ENCODE data around the gene NCKAP5.

The NCKAP5 gene

GRCh38 chr2:133248264-133248663 is 320.0 kb downstream of the NCKAP5 start:
- Histone ChIP-seq H3K27ac (no peak overlapping the region), H3K4me1 (ENCODE audit: control insufficient read depth in 1 of 2, insufficient read depth in 1 of 2, low read depth in 1 of 2, low read length in 1 of 2) (no peaks in the 10 kb centered on the region), H3K4me3 (ENCODE audit: low read depth in 1 of 2, low read length in 1 of 2) (no peak overlapping the region), H3K27me3 (no peaks in the 10 kb centered on the region), H3K36me3 (no peaks in the 10 kb centered on the region), H3K9me3 (no peaks in the 10 kb centered on the region)
- no peak for TF ChIP-seq CTCF (IDR thresholded peaks at IDR 0.05)

- Histone ChIP-seq H3K4me1 (ENCODE audit: control insufficient read depth in 1 of 2, insufficient read depth in 1 of 2, low read depth in 1 of 2, low read length in 1 of 2) (no peaks in the 10 kb centered on the region), H3K27ac (no peak overlapping the region), H3K36me3 (no peaks in the 10 kb centered on the region), H3K4me3 (ENCODE audit: low read depth in 1 of 2, low read length in 1 of 2) (no peak overlapping the region), H3K9me3 (no peaks in the 10 kb centered on the region), H3K27me3 (no peaks in the 10 kb centered on the region)
- TF ChIP-seq CTCF (IDR thresholded peaks at IDR 0.05): no peak
These were observed 320.6 kb downstream of the NCKAP5 start for GRCh38 chr2:133247631-133248030.

GRCh38 chr2:133241224-133241571 is 327.1 kb downstream of the NCKAP5 start:
- Histone ChIP-seq H3K27me3 (no peaks in the 10 kb centered on the region), H3K9me3 (no peaks in the 10 kb centered on the region), H3K27ac (no peak overlapping the region), H3K36me3 (no peaks in the 10 kb centered on the region), H3K4me1 (ENCODE audit: control insufficient read depth in 1 of 2, insufficient read depth in 1 of 2, low read depth in 1 of 2, low read length in 1 of 2) (no peaks in the 10 kb centered on the region), H3K4me3 (ENCODE audit: low read depth in 1 of 2, low read length in 1 of 2) (no peak overlapping the region)
- no peak for TF ChIP-seq CTCF (IDR thresholded peaks at IDR 0.05)

- no peak overlapping the region for H3K4me3 ChIP-seq (ENCODE audit: low read depth in 1 of 2, low read length in 1 of 2)
- H3K9me3 ChIP-seq: no peaks in the 10 kb centered on the region
- no peaks in the 10 kb centered on the region for H3K4me1 ChIP-seq (ENCODE audit: control insufficient read depth in 1 of 2, insufficient read depth in 1 of 2, low read depth in 1 of 2, low read length in 1 of 2)
- H3K36me3 ChIP-seq: no peaks in the 10 kb centered on the region
- H3K27me3 ChIP-seq: no peaks in the 10 kb centered on the region
- no peak overlapping the region for H3K27ac ChIP-seq
- no peak for TF ChIP-seq CTCF (IDR thresholded peaks at IDR 0.05)
These were observed 327.6 kb downstream of the NCKAP5 start for GRCh38 chr2:133240491-133241223.

- H3K27me3 ChIP-seq: no peaks in the 10 kb centered on the region
- H3K9me3 ChIP-seq: no peaks in the 10 kb centered on the region
These were observed 332.3 kb downstream of the NCKAP5 start for GRCh38 chr2:133235968-133236367.

More at GRCh38 chr2:133235968-133236367, 332.3 kb downstream of the NCKAP5 start:
- Histone ChIP-seq H3K4me3 (ENCODE audit: low read depth in 1 of 2, low read length in 1 of 2) (no peak overlapping the region), H3K27ac (no peak overlapping the region), H3K36me3 (no peaks in the 10 kb centered on the region), H3K4me1 (ENCODE audit: control insufficient read depth in 1 of 2, insufficient read depth in 1 of 2, low read depth in 1 of 2, low read length in 1 of 2) (no peaks in the 10 kb centered on the region)
- TF ChIP-seq CTCF (IDR thresholded peaks at IDR 0.05): no peak
